Mesothelial cell of epicardium (in vitro differentiated cells): ENCODE data around the gene CYTH1. TPM values are rescaled to one million over a fixed set of nuclear protein-coding genes. Genes with fewer than 3 reads are reported as not detected.
A peak's percentile ranks its signal among the peaks of the same experiment; 100 is the strongest.

ENCODE experiments used
- DNase-seq, 2 experiments: peaks; one replicate each; pipeline ENCODE4 v3.0.0; 2021; ENCODE audit warnings: low spot score in 2 of 2; ENCODE audit not compliant: unreplicated experiment in 2 of 2
- H3K27ac Mint-ChIP-seq: 2 replicates; pipeline ENCODE4 v1.8.0; 2021; ENCODE audit warnings: mixed read lengths
- H3K27me3 Mint-ChIP-seq: 2 replicates; pipeline ENCODE4 v1.8.0; 2021; ENCODE audit warnings: low read depth, mixed read lengths
- H3K36me3 Mint-ChIP-seq: 2 replicates; pipeline ENCODE4 v1.8.0; 2021; ENCODE audit warnings: mixed read lengths
- H3K4me1 Mint-ChIP-seq: 2 replicates; pipeline ENCODE4 v1.8.0; 2021; ENCODE audit warnings: mixed read lengths
- H3K4me3 Mint-ChIP-seq: 2 replicates; pipeline ENCODE4 v1.8.0; 2021; ENCODE audit warnings: mild to moderate bottlenecking, moderate library complexity, mixed read lengths
- H3K9me3 Mint-ChIP-seq: 2 replicates; pipeline ENCODE4 v1.8.0; 2021; ENCODE audit warnings: mixed read lengths
- total RNA-seq: library from RNA; stranded (reverse); gene quantifications from 3 replicates; pipeline ENCODE4 v1.2.1, GENCODE V29; 2021
- TF ChIP-seq, protein P1 (sequence below): fragments of 200-600 bp; sonication (generic); IDR thresholded peaks from one replicate; pipeline ENCODE4 v1.5.0; 2021; ENCODE audit warnings: antibody characterized with exemption; ENCODE audit not compliant: unreplicated experiment

The CYTH1 gene
- total RNA-seq, 1 donor from 2014 or later, result 42.8 TPM

GRCh38 chr17:78665387-78665951 is 116.6 kb downstream of the CYTH1 start:
- no peaks in the 10 kb centered on the region for H3K27me3 Mint-ChIP-seq
- H3K9me3 Mint-ChIP-seq, result no peaks in the 10 kb centered on the region
- peaks cover 4% of the 10 kb centered on the region for H3K36me3 Mint-ChIP-seq
- TF ChIP-seq, protein P1, sequence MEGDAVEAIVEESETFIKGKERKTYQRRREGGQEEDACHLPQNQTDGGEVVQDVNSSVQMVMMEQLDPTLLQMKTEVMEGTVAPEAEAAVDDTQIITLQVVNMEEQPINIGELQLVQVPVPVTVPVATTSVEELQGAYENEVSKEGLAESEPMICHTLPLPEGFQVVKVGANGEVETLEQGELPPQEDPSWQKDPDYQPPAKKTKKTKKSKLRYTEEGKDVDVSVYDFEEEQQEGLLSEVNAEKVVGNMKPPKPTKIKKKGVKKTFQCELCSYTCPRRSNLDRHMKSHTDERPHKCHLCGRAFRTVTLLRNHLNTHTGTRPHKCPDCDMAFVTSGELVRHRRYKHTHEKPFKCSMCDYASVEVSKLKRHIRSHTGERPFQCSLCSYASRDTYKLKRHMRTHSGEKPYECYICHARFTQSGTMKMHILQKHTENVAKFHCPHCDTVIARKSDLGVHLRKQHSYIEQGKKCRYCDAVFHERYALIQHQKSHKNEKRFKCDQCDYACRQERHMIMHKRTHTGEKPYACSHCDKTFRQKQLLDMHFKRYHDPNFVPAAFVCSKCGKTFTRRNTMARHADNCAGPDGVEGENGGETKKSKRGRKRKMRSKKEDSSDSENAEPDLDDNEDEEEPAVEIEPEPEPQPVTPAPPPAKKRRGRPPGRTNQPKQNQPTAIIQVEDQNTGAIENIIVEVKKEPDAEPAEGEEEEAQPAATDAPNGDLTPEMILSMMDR, result no peak
- no peak for DNase-seq
- no peak overlapping the region for H3K4me3 Mint-ChIP-seq
- peak overlapping the region; percentile 93 for H3K27ac Mint-ChIP-seq
- H3K4me1 Mint-ChIP-seq, result peaks cover 37% of the 10 kb centered on the region

GRCh38 chr17:78664476-78665386 is 117.3 kb downstream of the CYTH1 start:
- no peaks in the 10 kb centered on the region for H3K9me3 Mint-ChIP-seq
- H3K4me3 Mint-ChIP-seq, result no peak overlapping the region
- peaks cover 39% of the 10 kb centered on the region for H3K4me1 Mint-ChIP-seq
- no peak for DNase-seq
- TF ChIP-seq, protein P1, result no peak
- H3K27ac Mint-ChIP-seq, result peak overlapping the region; percentile 93
- peaks cover 4% of the 10 kb centered on the region for H3K36me3 Mint-ChIP-seq
- H3K27me3 Mint-ChIP-seq, result no peaks in the 10 kb centered on the region

DNA sequence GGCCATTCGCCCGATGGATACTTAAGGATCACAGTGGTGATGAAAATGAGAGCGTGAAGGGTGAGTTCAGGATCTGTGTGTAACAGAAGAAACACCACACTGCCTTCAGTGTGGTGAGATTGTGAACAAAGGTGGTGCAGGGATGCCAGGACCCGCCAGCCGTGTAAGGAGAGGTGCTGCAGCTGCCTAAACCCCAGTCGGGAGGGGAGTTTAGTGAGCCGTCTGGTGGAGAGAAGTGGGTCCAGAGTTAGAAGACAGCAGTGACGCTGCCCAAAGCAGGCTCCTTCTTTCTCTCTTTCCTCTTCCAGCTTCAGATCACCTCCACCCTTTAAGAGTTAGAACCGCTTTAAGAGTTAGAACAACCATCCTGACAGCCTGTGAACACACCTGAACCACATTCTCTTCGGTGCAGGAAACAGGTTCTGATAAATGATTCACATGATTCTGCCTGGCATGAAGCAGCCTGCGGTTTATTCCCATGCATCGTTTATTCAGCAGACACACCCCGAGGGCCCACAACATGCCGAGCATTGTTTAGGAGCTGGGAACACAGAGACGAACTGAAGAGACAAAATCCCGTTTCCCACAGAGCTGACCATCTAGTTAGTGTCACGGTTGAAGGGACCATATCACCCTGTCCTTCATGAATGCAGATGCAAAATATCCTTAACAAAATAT is 120.8 kb downstream of the CYTH1 start:
- Mint-ChIP-seq H3K27ac (peak overlapping the region; percentile 73), H3K4me1 (peaks cover 33% of the 10 kb centered on the region), H3K4me3 (no peak overlapping the region), H3K27me3 (no peaks in the 10 kb centered on the region), H3K36me3 (no peaks in the 10 kb centered on the region), H3K9me3 (no peaks in the 10 kb centered on the region)
- no peak for DNase-seq
- TF ChIP-seq, protein P1, result no peak

GRCh38 chr17:78659546-78659945 is 122.5 kb downstream of the CYTH1 start:
- peaks cover 16% of the 10 kb centered on the region for H3K4me1 Mint-ChIP-seq
- TF ChIP-seq, protein P1, result no peak
- DNase-seq, result no peak
- H3K9me3 Mint-ChIP-seq, result no peaks in the 10 kb centered on the region
- H3K27me3 Mint-ChIP-seq, result no peaks in the 10 kb centered on the region
- H3K36me3 Mint-ChIP-seq, result no peaks in the 10 kb centered on the region
- no peak overlapping the region for H3K4me3 Mint-ChIP-seq
- no peak overlapping the region for H3K27ac Mint-ChIP-seq

DNA sequence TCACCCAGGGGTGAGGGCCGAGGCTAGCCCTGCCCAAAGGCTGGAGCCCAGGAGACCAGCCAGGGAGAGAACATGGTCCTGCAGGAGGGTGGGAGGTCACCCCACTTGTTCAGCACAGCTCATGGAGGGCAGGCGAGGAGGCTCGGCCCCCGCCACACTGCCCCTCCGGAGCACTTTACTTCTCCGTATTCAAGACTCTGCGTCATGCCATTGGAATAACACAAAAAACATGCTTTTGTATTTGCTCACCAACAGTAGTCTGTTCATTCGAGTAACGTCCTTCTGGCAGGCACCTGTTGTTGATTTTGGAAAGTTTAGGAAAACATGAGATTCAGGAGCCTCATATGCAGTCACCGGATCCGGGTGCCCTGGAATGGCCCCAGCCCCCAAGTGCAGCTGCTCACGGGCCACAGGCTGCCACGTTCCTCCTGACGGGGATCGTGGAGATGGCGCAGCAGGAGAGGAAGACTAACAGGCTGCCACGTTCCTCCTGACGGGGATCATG is 123.7 kb downstream of the CYTH1 start:
- no peak overlapping the region for H3K4me3 Mint-ChIP-seq
- H3K9me3 Mint-ChIP-seq, result no peaks in the 10 kb centered on the region
- H3K4me1 Mint-ChIP-seq, result peaks cover 14% of the 10 kb centered on the region
- H3K27me3 Mint-ChIP-seq, result no peaks in the 10 kb centered on the region
- DNase-seq, result no peak
- no peak overlapping the region for H3K27ac Mint-ChIP-seq
- H3K36me3 Mint-ChIP-seq, result no peaks in the 10 kb centered on the region
- TF ChIP-seq, protein P1, result no peak
